HG02852 (cell line): Measurements from ENCODE around the gene CYTH3.
A peak's percentile ranks its signal among the peaks of the same experiment; 100 is the strongest.

Source experiments
- ATAC-seq: cut with Tn5 transposase; IDR thresholded peaks from one replicate; pipeline ENCODE4 v1.9.1; 2021; ENCODE audit warnings: mild to moderate bottlenecking, moderate library complexity; ENCODE audit not compliant: unreplicated experiment

CYTH3 gene

DNA sequence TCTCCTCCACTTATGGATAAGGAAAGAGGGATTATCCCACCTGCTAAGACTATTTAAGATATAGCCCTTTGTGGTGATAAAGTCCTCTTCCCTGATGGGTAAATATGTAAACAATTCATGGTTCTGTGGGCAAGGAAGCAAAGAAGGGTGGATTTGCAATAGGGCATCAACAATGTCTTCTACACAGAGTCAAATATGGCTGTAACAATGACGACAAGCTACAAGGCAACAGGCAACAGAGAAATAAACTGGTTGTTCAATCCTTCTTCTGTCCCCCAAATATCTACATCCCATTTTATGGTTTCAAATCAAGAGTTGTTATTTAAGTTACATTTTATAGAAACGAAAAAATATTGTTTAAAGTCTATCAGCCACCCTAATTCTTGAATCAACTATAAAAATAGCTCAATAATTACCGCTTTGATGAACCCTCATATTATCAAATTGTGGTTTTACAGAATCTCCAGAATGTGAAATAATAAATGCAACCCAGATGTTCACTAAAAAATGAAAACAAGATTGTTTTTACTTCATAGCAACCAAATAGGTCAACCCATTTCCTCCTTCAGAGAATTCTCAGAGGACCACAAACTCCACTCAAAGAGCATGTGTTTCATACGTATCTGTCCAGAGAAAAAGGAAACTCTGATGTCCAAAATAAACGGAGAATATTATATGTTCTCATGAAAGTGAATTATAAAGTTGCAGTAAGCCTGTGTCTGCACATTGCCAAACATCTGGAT lies 13.8 kb downstream of the CYTH3 start:
- no peak for ATAC-seq

DNA sequence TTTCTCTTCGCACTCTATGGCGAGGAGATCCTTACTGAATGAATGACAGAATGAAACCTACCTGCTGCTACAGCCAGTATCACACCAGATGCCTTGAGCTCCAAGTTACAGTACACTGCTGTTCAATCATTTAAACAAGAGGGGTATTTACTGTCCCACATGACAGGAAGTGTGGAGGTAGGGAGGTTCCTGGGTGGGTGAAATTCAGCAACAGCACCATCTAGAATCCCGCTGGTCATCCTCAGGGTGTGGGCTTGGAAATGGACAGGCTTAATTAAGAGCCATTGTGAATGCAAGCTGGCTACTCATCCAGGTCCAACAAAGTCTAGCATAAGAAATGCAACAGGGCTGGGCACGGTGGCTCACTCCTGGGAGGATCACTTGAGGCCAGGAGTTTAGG lies 14.7 kb downstream of the CYTH3 start:
- no peak for ATAC-seq

DNA sequence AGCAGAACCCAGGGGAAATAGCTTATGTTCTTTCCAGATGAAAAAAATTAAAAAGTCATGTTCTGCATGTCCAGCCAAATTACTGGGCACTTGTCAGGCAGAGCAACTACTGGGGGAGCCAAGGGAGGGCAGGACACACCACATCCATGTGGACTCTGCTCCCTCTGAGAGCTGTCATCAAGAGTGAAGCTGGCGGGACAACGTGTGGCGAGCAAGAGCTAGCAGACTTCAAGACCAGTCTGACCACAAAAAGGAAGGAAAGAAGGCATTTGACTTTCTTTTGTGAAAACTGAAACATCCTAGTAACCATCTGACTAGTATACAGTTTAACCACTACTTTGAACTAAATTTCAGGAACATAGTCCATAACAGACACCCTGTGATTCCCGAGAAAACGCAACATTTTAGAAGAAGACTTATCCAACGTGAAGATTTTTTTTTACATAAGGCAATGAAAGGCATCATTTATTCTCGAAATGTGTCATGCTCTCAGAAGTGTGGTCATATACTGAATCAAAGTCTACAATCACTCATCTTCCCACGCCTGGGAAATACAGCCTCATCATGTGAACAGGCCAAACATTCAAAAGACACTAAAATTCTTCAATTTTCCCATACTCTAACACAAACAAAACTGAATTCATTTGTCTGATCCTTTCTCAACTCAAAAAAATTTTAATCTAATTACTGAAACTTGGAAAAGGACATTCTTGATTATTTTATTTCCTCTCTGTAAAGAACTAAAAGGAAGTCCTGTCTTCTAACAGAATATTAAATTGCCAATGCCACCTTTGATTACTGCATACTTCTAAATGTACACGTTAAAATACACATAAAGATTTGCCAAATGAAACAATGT lies 15.5 kb downstream of the CYTH3 start:
- ATAC-seq: peak; percentile 90

DNA sequence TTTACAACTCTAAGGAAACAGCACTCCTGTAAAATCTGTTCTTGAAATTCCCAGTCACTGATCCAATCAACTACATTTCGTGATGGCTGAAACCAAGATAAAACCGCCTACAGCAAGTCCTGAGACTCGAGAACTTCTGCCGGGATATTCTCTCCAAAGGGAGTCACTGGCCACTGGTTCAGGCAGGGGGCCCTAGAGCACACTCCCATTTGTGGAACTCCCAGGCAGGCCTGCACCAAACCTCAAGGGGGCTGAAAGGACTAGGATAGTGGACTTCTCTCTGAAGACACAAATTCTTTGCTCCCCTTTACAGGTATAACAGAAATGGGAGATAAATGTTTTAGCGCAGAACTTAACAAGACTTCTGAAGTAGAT lies 16.3 kb downstream of the CYTH3 start:
- ATAC-seq: no peak

DNA sequence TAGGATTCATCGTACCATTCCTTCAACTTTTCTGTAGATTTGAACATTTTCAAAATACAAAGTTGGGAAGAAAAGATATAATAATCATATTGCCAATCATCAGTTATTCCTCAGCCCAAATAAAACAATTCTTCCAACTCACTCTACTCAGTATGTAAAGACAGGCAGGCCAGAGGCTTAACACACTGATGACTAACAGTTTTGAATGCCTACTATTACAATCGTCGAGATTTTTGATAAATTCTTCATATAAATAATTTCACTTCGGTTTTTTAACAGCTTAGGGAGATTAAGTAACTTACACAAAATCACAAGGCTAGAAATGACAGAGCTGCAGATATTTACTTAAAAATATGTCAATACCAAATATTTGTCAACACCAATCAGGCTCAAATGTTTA lies 17.6 kb downstream of the CYTH3 start:
- no peak for ATAC-seq

DNA sequence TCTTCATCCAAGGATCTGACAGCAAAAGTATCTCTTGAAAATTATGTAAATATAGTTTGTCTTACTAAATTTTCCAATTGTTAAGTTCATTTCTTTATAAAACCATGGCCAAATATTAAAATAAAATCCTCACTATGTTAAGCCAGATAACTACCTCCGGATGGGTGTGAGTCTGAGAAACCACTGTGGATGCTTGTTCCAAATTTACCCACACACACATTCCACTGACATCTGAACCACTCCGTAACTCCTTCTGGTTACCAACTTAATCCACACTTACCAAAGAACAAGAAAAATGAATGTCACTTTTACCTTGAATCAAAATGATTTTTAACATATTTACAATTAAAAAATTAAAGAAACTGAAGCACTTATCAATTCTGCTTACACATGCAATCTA lies 19.7 kb downstream of the CYTH3 start:
- ATAC-seq: no peak

DNA sequence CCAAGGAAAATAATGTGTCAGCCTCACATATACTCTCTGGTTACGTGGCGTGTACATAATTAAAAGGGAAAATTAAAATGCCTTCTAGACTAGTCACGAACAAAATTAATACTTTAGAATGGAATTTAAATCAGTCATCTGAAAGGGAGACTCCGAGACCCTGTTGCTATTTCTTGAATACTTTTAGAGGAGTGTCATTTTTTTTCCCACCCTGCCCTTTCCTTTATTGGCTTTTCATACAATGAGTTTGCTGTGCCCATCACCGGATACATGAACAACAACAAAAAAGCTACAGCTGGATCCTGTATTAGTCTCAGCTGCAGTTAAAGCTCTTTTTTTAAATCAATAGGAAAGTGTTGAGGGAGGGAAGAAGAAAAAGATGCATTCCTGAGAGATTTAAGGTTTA lies 20.1 kb downstream of the CYTH3 start:
- no peak for ATAC-seq

DNA sequence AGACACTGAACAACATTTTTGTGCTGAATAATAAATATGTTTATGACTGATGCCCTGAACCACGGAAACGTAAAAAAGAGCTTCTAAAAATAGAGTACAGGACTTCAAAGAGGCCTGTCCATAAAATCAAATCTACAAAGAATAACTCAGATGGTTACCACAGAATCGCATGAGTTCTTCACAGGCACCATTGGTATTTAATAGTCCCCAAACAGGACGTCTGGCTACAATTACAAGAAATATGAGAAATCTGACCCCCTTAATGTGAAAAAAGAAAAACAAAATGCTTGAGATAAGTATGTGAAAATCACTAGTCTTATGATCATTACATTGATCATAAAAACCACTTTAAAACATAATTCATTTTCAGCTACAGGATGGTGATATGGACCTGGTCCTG lies 20.8 kb downstream of the CYTH3 start:
- no peak for ATAC-seq

DNA sequence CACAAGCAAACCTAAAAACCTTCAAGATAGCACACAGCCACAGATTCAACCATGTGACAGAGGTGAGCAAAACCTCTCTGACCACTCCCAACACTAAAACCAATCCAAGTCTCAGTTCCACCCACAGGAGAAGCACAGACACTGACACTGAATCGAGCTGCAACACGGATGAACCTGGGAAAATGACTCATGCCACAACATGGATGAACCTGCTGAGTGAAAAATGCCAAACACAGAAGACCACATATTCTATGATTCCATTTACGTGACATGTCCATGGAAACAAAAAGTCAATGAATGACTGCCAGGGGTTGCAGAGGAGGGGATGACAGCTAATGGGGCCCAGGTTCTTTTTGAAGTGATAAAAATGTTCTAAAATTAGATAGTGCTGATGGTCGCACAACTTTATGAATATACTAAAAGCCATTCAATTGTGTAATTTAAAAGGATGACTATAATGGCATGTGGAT lies 22.0 kb downstream of the CYTH3 start:
- ATAC-seq: peak; percentile 89

DNA sequence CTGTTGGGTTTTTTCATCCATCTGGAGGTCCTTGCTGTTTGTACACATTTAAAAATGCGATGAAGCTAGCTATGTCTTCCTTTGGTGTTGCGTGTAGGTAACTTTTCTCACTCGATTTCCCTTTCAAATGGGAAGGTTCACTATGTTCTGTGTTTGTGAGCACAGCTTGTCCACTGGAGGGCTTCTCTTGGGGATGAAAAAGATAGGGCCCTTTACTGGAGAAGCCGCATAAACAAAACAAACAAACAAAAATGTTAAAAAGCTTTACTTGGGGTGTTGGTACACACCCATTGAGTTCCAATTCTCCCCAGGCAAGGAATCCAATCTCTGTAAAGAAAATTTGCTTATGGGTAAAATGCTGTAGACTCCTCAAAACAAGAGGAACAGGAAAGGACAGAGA lies 23.4 kb downstream of the CYTH3 start:
- no peak for ATAC-seq

DNA sequence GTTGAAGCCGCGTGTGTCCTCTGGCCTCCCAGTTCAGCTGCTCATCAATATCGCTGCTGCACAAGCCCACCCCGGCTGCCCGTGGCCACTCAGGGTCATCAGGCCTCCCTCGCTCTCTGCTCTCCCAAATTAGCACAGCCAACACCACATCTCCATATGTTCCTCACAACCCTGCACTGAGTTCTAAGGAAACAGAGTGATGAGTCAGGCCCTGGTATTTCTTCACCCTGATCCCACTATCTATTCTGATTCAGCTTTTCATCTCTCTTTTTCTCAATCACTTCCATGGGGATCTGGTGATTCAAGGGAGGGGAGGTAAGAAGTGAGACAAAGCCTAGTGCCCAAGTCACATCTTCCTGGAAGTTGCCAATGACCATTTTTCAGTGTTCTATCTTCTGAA lies 23.8 kb downstream of the CYTH3 start:
- no peak for ATAC-seq

DNA sequence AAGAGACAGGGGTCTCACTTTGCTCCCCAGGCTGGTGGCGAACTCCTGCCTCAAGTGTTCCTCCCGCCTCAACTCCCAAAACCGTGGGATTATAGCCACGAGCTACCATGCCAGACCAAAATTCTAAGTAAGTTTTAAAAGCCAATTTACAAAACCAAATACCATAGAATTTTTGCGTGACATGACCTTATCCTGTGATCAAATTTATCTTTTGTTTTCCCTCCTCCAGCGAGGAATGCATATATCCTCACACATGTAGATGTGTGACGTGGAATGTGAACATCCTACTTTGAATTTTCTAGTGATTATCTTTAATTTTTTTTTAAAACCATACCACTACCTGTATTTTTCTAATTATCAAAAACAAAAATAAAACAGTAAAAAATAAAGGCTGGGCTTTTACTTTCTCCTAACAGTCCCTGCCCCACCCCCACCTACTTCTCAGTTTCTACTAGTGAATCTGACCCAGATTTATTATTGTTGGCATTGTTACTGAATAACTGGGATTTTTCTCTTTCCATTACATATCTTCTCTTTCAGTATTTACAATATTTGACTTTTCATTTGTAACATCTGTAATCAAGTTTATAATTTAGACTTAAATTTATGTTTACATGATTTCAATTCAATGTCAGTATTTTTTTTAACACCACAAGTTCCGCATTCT lies 26.0 kb downstream of the CYTH3 start:
- no peak for ATAC-seq

DNA sequence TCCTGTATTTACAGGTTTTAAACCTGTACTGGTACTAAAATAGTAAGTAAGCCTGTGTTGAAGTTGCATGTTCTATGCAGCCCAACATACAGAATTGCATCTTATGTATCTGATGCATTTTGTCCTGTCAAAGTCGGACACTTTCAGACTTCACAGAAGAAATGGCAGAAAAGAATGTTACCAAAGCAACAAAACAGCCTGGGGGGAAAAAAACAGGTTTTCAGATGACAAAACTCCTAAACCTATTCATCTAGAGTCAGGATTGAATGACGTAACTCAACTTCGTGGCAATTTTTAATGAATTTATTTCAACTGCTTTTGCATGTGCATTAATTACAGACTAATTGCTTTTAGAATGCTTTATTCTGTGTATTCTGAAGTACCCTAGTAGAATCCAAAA lies 28.4 kb downstream of the CYTH3 start:
- ATAC-seq: no peak

DNA sequence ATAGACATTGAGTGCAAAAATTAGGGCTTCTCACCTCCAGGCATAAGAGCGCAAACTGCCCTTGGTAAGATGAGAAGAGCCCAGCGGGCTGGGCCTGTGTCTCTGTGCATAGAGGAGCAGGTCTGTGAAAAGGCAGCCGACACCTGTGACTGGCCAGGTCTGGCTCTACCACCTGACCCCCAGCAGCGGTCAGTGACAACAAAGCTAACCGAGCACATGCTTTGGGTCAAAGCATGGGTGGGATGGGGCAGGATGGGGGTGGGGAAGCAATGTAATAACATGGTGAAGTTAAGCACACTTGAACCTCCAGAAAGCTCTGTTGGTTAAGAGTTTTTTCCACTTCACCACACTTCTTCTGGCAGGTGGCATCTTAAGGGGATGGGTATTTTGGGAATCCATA lies 29.3 kb downstream of the CYTH3 start:
- no peak for ATAC-seq

DNA sequence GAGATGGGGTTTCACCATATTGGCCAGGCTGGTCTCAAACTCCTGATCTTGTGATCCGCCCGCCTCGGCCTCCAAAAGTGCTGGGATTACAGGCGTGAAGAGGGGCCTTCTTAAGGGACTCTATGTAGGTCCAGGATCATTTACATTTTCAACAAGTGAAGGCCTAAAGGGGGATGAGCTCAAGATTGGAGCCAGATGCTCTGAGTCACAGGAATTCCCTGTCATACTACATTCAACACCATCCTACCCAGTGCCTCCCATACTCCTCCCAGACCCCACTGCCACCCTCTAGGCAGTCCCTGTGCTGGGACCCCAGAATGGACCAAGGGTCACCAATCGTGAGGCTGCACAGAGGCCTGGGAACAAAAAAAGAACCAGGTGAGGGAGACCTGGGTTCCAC lies 29.9 kb downstream of the CYTH3 start:
- no peak for ATAC-seq

DNA sequence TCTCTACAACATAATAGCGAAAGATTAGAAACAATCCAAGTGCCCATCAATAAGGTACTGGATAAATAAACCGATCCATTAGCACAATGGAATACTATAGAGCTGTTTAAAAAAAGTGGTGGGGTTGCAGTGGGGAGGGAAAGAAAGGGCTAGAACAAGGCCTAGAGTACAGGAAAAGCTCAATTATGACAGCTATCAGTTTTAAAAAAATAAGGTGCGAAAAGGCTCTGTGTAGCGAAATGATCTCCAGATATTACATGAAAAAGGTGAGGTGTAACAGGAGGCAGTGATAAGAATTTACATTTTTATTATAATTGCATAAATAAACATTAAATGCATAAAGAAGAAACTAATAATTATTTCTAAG lies 30.8 kb downstream of the CYTH3 start:
- no peak for ATAC-seq

DNA sequence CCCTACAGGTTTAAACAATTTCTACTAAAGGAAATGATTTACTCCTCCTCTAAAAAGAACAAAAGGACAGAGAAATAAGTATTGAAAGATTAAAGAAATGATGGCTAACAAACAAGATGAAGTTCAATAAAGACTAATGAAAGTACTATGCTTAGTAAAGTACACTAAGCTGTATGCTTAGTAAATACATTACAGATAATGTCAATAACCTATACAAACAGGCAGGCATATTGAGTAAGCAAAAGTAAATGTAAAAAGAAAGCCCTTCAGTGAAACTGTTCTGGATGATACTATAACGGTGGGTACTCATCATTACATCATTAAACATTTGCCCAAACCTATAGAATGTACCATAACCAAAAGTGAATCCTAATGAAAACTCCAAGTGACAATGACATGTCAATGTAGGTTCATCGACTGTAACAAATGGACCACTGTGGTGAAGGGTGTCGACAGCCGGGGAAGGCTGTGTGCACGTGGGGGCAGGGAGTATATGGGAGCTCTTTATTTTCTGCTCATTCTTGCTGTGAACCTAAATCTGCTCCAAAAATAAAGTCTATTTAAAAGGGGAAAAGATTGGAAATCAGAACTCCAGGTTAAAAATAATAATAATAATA lies 34.0 kb downstream of the CYTH3 start:
- no peak for ATAC-seq

DNA sequence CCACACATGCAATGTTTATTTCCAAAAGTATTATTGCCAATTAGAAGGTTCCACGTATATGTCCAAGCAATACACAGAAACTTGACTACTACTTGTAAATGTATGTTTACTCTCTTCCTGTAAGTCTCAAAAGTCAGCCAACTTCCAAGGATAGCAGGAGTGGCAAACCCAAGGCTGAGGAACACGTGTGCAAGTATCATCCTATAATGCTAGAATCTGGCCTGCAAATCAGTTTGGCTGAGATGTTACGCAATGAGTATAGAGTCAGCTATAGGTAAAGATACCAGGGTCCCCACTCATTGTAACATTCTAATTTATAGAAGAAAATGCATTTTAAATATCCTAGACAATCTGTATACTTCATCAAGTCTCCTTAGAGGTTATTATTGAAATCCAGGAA lies 34.7 kb downstream of the CYTH3 start:
- ATAC-seq: no peak

DNA sequence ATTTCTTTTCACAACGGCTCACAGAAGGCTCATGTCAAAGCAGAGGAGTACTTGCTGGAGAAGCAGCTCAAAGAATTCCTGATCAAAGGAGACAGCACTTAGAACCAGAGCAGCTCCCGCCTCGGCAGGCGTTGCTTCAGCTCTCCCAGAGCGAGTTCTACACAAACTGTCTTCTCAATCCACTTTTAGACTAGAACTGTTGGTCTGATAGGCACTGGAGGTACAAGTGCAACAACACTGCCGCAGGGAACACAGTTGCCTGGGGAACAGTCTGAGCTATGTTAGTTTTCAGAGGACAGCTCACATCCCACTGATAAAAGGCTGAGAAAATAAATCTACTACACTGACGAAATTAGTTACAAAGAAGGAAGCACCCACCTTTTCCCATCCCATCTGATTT lies 35.4 kb downstream of the CYTH3 start:
- ATAC-seq: no peak

DNA sequence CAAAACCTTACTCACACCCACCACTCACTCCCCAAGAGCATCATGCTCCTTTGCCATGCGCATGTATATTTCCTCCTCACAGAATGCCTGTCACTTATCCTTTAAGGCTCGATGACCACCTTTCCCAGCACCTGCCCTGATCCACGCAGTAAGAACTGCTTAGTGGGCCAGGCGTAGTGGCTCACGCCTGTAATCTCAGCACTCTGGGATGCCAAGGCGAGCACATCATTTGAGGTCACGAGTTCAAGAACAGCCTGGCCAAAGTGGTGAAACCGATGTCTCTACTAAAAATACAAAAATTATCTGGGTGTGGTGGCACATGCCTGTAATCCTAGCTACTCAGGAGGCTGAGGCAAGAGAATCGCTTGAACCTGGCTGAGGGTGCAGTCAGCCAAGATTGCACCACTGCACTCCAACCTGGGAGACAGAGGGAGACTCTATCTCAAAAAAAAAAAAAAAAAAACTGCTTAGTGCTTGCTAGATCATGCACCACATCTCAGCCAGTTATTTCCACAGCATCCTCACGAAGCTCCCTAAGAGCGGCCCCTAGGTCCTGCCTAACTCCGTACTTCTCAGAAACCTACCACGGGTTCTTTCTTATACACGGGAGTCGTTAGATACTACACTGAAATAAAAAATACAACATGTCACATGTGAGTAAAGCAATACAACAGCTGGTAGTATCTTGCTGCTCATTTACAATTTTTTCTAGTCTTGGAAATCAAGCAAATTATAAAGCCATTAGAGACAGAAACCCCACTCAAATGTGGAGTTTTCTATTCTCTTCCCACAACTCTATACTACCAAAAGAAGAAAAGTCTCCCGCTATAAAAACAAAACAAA lies 37.2 kb downstream of the CYTH3 start:
- no peak for ATAC-seq

DNA sequence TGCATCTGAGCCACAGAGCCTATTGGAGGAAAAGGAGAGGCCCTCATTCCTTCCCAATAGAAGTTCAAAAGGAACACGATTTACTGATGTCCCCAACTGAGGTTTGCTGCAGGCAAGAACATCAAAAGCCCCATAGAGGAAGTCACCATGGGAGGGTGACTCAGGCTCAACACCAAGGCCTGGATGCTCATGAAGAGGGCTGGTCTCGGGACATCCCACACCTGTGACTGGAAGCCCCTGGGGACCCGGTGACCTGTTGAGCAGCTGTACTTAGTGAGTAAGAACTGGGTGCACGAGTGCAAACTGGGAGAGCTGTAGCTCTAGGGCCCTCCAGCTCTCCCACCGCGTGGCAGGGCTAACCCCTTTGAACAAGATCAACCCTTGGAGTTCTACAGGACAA lies 38.0 kb downstream of the CYTH3 start:
- ATAC-seq: peak; percentile 56
